Anterior cingulate cortex (tissue), 58 donors: Measurements from ENCODE around the gene CREG2.

Experiments used
- DNase-seq, 58 donors: peaks; one replicate each; lab custom pipeline; 2025; lab: John Stamatoyannopoulos, UW

The CREG2 gene, protein sequence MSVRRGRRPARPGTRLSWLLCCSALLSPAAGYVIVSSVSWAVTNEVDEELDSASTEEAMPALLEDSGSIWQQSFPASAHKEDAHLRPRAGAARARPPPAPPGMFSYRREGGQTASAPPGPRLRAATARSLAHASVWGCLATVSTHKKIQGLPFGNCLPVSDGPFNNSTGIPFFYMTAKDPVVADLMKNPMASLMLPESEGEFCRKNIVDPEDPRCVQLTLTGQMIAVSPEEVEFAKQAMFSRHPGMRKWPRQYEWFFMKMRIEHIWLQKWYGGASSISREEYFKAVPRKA

GRCh38 chr2:101387151-101387834, at the start of gene CREG2:
TSS of gene CREG2 (minus strand) at chr2:101387503. CDS start at chr2:101387457, 46 bp downstream.
- DNase-seq, result peak in 53 of 58 donors; percentile 12 to 83 (median 57)

DNA sequence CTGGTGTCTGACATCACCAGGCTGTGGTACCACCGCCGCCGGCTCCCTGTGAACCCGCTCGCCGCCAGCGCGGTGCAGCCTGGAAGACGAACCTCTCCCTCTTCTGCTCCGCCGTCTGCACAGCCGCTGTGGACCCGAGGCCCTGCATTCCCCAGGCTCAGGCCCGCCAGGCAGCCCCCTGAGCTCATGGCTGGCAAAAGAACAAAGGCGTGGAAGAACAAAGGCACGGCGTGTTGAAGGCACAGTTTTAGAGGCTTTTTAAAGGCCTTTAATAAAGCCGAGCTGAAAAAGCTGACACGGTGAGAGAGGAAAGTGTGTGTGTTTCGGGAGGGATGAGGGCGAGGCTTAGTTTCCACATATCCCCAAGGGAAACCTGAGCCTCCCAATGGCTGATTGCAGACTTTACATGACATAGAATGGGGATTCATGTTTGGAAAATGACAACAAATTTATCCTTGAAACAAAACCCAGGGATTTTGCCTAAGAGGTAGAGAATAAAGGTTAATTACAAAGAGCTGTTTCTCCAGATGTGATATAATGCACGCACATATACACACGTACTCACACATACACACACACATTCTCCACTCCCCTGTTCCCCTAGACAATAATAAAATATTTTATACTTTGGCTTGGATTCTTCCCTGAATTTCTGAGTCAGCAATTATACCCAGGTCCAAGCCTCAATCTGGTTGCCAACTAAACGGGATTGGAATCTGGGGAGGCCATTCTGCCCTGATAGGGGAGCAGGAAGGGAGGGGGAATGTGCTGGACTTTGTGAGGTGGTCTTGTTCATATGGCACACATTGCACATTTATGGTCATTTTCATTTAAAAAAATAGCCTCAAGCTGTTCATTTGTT, 47.9 kb upstream of the CREG2 start:
- DNase-seq, result peak in 1 of 58 donors; percentile 4

GRCh38 chr2:101433465-101433864, 46.2 kb upstream of the CREG2 start:
- DNase-seq, result no peak

GRCh38 chr2:101432411-101433181, 45.3 kb upstream of the CREG2 start:
- no peak for DNase-seq

DNA sequence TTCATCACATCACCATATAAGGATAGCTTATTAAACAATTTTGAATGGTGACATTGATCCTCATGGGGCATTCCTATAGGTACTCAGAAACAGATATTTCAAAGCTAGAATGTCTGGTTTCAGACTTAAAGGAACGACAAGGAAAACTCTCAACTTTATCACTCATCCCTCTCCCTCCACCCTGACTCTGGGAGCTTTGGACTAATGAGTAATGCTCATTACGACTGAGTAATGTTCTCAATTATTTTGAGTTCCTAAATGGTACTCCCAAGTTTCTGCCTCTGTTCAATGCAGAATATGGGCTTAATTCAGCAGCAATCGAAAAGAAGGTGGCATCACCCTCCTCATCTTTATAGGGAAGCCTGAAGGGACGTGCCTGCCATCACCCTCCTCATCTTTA, 44.2 kb upstream of the CREG2 start:
- DNase-seq, result no peak

- DNase-seq, result no peak
These were observed 42.9 kb upstream of the CREG2 start for GRCh38 chr2:101430156-101430555.

- no peak for DNase-seq
These were observed 42.1 kb upstream of the CREG2 start for GRCh38 chr2:101429453-101429852.

GRCh38 chr2:101428422-101429176, 41.3 kb upstream of the CREG2 start:
- no peak for DNase-seq

GRCh38 chr2:101427743-101428142, 40.4 kb upstream of the CREG2 start:
- DNase-seq, result no peak

GRCh38 chr2:101427240-101427639, 39.9 kb upstream of the CREG2 start:
- DNase-seq, result no peak

DNA sequence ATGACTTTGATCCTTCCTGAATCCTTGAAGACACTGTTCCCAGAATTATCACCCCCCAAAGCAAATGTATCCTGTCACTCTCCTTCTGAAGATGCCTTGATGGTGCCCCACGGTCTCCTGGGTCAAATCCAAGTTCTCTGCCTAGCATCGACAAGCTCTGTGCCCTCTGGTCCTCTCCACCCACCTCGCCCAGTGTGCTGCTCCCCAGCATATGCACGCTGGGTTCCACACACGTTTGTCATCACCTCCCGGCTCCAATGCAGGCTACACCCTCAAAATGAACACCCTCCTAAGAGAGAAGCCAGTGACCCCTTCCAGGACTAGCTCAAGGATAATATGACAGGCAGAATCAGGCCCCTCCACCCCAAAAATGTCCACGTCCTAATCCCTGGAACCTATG, 39.5 kb upstream of the CREG2 start:
- no peak for DNase-seq

DNA sequence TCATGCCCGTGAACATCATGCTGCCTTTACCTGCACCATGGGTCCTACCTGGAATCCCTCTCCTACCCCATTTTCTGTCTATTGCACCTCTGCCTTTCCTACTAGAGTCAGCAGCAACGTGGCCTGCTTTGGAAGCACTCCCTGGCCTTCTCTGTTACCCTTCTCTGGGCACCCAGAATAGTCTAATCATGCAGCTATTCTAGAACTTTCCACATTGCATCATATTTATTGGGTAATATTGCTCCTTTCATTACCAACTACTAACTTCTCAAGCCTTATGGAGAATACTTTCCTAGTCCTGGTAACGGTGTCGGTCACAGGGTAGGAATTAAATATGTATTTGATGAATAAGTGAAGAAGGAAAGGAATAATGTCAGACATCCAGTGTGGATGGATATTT, 33.3 kb upstream of the CREG2 start:
- DNase-seq, result no peak

- DNase-seq, result peak in 11 of 58 donors; percentile 4 to 44 (median 16)
These were observed 31.9 kb upstream of the CREG2 start for GRCh38 chr2:101419096-101419663.

GRCh38 chr2:101418460-101419095, 31.3 kb upstream of the CREG2 start:
- no peak for DNase-seq

DNA sequence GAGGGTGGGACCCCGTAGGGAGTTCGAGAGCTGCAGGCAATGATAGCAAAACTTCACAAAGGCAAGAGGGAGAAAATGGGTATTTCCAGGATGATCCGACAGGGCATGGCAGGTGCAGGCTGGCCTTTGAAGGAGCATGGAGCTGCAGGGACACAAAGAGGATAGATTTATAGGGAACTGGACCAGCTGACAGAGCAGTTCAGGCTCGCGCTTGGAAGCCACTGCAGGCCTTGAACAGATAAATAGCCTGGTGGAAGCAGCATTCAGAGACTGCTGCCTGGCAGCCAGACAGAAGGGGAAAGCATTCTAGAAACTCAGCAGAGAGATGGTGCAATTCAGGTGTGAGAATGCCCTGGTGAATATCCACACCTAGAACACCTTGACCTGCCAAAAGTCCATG, 29.3 kb upstream of the CREG2 start:
- DNase-seq, result no peak

GRCh38 chr2:101415884-101416283, 28.6 kb upstream of the CREG2 start:
- no peak for DNase-seq

DNA sequence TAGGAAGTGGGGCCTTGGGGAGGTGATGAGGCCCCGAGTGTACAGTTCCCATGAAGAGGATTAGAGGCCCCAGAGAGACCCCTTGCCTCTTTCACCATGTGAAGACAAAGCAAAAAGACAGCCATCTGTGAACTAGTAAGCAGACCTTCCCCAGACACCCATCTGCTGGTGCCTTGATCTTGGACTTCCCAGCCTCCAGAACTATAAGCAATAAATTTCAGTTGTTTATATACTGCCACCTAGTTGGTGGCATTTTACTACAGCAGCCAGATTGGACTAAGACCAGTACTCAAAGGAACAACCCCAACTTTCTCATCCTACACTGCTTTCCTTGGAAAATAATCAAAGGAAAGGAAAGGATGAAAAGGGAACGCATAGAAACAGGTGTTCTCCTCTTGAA, 27.9 kb upstream of the CREG2 start:
- no peak for DNase-seq

DNA sequence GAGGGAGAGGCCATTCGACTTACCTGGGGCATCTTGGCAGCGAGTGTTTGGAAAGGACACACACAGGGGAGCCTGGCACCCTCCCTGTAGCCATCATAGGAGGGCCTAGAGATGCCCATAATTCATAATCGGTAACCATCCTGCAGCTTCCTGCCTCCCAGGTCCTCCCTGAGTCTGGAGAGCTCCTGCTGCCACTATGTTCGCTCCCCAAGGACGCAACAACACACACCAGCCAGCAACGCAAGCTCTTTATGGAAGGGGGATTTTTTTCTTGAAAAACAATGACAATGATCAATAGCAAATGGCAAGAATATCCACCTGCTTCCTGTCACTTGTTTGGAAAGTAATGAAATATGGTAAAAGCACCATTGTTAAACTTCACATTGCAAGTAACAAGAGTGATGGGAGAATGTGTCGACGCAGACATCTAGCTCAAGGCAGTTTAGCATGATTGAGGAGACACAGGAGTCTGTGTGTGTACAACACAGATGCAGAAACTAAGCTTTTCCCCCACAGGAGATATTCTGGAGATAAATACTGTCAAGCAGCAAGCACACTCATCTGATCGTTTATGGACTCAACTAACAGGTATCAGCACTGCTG, 24.9 kb upstream of the CREG2 start:
- DNase-seq, result no peak
